GM19324 (cell line): ENCODE results near the gene RNFT1.
"Not testable (repeated sequence)": the region's sequence is repeated elsewhere in the genome, so short reads cannot be mapped to it uniquely, and the experiment has no call there.

Source experiments
- ATAC-seq: cut with Tn5 transposase; IDR thresholded peaks from one replicate; pipeline ENCODE4 v1.9.1; 2021; ENCODE audit warnings: mild to moderate bottlenecking, moderate library complexity; ENCODE audit not compliant: unreplicated experiment, low FRiP score

The RNFT1 gene

DNA sequence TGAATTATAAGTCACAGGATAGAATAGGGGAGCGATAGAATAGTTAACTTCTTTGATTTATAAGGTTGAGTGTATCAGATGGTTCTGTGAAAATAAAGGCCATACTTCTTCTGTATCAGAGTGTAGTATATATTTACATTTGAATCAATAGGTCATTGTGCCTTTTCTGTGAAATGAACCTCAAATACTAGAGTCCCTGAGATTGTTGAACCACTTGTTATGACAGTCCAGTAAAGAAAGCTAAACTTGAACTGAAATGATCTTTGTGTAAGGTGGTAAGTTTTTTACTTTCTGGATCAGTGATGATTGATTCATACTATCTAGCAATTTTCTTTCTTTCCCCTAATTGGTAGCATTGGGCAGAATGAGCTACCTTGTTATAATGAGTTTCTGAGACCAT lies 31.2 kb downstream of the RNFT1 start:
- not testable (repeated sequence) for ATAC-seq

DNA sequence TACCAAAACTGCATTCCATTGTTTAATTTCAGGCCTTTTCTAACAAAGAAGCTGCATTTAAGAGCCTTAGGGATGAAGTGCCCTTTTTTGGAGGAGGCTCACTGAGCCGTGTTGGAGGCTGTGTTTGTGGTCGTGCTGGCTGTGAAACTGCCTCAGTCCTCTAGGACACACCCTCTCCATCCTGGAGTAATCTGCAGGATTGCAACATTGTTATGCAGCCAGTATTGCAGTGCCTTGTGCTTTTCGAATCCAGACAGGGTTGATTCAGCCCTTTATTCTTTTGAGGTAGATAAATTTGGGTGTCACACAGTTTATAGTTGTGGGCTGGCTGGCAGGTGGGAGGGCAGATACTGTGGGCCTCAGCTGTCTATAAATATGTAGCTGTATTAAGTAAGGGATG lies 33.8 kb downstream of the RNFT1 start:
- ATAC-seq: not testable (repeated sequence)

DNA sequence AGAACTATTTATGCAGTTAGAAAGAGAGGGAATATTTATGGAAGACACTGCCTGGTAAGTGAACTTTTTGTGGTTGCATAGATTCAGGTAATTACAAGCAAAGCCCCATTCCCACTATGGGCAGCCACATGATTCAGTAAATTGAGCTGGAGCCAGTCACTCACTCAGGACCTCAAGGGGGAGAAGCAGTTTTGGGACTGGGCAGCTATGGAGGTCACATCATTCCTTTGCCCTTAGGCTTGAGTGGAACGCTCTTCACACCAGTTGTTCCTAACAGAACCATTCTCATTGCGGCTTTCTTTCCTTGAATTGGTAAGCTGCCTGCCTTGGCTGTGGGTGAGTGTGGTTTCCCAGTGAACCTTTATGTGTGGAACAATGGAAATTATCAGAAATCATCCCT lies 34.4 kb downstream of the RNFT1 start:
- not testable (repeated sequence) for ATAC-seq

DNA sequence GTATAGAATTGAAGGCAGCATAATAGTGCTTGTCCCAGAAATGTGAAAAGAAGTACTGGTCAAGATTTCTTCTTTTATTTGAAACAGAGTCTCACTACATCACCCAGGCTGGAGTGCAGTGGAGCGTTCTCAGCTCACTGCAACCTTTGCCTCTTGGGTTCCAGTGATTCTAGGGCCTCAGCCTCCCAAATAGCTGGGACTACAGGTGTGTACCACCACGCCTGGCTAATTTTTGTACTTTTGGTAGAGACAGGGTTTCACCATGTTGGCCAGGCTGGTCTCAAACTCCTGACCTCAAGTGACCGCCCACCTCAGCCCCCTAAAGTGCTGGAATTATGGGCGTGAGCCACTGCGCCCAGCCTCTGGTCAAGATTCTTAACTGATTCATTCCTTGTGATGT lies 43.9 kb downstream of the RNFT1 start:
- ATAC-seq: not testable (repeated sequence)

DNA sequence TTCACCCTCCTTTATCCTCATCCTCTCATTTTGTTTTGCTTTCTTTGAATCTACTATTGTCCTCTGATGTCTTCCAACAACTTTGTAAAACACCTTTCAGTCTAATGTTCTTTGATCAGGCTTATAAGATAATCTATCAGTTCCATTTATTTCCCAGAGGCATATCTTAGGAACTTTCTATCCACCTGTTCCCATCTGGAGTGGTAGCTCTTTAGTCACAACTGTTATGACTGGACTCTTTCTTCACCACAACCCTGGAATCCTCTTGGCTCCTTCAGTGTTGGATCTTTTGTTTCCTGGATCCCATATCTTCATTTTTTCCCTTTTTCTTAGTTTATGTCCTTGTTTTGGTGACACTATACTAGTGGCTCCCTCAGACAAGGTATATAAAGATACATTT lies 48.1 kb downstream of the RNFT1 start:
- ATAC-seq: no peak

DNA sequence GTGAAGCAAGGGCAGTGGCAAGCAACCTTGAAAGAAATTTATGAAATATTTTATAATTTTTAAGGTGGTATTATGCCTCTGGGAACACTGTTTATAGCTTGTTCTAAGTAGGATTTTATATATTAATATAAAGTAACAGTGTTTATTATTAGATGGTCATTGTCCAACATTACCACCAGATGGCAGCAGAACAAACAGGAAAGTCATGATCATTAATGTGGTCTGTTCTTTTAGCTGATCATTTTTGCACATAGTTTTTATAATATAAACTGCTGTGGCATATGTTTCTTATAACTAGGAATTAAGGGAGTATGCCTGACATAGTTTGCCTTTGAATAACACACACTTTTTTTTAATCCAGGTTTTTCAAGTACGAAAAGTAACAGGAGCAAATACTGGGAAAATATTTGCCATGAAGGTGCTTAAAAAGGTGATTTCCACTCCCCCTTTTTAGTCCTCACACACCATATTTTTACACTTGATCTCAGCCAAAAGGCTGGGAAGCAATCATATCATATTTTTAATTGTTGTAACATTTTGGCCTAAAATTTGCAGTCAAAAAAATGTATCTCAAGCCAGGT lies 50.2 kb downstream of the RNFT1 start:
- ATAC-seq: no peak

DNA sequence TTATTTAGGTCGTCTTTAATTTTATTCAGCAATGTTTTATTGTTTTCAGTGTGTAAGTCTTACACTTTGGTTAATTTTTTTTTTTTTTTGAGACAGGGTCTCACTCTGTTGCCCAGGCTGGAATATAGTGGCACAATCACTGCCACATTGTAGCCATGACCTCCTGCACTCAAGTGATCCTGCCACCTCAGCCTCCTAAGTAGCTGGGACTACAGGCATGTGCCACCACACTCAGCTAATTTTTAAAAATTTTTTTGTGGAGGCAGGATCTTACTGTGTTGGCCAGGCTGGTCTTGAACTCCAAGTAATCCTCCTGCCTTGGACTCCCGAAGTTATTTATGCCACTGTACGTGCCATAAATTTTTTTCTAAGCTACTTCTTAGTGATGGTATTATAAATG lies 57.1 kb downstream of the RNFT1 start:
- ATAC-seq: no peak

DNA sequence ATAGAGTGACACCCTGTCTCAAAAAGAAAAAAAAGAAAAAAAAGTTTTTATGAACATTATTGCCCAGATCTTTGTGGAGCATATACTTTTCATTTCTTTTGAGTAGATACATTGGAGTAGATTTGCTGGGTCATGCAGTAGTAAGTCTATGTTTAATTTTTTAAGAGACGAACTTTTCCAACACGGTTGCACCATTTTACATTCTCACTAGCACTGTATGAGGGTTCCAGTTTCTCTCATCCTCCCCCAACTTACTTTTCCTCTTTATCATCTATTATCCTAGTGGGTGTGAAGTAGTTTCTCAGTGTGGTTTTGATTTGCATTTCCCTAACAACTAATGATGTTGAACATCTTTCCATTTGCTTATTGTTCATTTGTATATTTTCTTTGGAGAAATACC lies 61.1 kb downstream of the RNFT1 start:
- ATAC-seq: no peak
